Suppressor macrophage (primary cell): ENCODE measurements around the gene ZNF747.
A peak's percentile ranks its signal among the peaks of the same experiment; 100 is the strongest.

ENCODE experiments used
- DNase-seq, 4 experiments: peaks; one replicate each; pipeline ENCODE4 v3.0.0-alpha.2; 2020 to 2022

Gene ZNF747

DNA sequence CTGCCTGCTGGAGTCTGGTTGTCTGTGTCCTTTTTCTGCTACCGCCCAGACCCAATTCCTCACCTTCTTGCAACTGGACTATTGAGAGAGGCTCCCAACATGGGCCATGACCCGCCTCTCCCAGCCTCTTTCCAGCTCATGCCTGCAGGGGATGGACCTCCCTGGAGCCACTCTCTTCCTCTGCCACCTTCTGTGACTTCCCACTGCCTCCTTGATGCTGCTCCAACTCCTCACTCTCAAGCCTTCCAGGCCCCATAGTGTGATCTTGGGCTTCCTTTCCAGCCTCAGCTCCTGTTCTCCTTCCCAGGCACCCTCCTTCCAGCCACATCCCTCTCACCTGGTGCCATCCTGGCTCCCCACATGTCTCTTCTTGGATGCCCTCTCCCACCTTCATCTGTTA is 19.4 kb downstream of the ZNF747 start:
- no peak for DNase-seq

DNA sequence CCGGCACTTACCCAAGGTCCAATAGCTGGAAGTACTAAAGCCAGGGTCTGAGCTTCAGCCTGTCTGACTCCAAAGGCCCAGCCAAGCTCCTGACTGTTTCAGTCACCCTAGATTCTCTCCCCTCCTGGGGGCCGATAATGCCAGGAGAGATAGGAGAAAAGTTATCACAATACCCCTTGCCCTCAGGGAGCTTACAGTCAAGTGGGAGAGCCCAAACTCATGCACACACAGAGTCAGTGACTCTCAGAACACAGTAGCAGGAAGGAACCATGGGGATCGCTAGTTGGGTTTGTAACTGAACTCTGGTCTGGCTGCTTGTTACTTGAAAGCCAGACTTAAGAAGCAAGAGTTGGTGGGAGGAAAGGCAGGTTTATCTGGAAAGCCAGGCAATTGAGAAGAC is 23.1 kb downstream of the ZNF747 start:
- DNase-seq = no peak

DNA sequence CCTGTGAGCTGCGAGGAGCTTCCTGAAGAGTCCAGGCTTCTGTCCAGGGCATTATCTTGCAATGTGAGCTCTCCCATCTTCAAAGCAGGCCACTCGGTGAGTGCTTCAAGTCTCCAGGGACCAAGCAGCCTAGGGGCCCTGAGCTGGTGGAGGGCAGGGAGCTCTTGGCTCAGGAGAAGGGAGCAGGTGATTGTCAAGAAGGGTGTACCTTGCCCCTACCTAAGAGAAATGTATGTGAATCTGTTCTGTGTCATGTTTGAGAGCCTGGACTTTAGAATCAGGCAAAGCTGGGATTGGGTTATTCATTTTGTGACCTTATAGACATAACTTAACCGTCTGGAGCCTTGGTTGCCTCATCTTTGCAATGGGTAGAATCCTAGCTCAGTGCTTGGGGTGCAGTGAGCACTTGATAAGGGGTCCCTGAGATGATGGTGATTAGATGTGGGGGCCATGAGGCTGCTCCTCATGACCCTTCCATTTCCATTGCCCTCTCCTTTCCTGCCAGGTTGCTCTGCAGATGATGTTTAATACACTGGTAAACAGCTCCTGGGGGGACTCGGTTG is 24.2 kb downstream of the ZNF747 start:
- DNase-seq = no peak

DNA sequence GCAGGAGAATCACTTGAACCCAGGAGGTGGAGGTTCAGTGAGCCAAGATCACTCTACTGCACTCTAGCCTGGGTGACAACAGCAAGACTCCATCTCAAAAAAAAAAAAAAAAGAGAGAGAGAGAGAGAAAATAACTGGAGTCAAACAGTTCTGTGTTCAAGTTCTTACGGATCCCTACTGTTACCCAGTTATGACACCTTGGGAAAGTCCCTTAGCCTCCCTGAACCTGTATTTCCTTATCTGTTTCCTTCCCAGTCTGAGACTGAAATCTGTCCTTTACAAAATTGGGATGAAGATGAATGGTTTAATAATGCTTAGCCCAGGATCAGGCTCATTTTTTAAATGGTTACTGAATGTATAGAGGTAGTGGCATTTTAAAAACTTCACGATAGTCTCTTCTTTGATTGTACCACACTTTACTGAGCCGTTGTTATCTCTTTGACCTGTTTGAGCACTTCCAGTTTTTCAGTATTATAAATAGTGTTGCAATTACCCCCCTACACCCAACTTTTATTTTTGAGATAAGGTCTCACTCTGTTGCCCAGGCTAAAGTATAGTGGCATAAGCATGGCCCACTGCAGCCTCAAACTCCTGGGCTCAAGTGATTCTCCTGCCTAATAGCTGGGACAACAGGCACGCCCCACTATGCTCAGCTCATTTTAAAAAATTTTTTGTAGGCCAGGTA is 25.4 kb downstream of the ZNF747 start:
- no peak for DNase-seq

DNA sequence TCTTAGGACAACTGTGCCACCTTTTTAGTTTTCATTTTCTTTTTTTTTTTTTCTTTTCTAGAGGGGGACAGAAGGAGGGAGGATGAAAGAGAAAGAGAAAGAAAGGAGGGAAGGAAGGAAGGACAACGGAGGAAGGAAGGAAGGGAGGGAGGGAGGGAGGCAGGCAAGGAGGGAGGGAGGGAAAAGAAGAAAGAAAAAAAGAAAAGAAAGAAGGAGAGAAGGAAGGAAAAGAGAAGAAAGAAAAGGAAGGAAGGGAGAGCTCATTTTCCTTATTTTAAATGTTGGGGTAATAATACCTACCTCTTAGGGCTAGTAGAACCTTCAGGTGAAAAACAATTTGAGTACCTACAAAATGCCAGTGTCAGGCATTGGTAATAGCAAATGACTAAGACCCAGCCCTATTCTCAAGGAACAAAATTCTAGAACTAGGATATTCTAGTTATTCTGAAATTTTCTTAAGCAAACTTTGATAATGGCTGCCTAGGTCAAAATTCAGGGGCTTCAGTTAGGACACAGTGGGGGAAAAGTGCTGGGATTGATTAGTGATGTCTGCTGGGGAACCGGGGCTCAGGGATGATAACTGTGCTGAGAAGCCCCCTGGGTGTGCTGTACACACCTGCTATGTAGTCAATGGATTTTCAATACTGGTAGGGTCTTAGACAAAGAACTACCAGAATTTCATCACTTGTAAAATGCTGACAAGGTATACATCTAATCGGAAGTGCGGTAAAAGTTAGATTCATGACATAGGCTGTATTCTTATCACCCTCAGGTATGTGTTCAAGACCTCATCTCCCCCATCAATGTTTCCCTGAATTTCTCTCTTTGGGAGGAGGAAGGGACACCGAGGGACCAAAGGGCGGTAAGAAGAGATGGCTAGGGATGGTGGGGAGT is 31.0 kb downstream of the ZNF747 start:
- DNase-seq = no peak

DNA sequence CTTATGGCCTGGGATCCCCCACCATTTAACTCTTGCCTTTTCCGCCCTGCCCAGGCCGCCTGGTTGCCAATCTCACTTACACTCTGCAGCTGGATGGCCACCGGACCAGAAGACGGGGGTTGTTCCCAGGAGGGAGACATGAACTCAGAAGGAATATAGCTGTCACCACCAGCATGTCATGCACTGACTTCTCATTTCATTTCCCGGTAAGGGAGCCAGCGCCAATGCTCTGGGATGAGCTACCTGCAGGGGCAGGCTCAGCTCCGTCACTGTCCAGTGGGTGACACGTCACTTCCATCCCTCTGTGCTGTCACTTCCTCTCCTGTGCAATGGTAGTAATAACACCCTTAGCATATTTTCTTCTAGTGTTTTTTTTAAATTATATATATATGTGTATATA is 35.4 kb downstream of the ZNF747 start:
- no peak for DNase-seq

DNA sequence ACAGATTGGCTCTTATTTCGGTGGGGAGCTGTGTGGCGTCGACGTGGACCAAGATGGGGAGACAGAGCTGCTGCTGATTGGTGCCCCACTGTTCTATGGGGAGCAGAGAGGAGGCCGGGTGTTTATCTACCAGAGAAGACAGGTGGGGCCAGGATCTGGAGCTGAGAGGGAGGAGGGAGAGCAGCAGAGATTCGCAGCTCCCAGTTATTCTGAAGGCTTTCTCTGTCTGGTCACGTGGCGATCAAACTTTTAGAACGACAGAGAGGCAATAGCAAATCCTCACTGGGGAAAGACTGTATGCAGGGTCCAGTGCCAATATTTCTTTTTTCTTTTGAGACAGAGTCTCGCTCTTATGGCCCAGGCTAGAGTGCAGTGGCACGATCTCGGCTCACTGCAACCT is 39.9 kb downstream of the ZNF747 start:
- no peak for DNase-seq

DNA sequence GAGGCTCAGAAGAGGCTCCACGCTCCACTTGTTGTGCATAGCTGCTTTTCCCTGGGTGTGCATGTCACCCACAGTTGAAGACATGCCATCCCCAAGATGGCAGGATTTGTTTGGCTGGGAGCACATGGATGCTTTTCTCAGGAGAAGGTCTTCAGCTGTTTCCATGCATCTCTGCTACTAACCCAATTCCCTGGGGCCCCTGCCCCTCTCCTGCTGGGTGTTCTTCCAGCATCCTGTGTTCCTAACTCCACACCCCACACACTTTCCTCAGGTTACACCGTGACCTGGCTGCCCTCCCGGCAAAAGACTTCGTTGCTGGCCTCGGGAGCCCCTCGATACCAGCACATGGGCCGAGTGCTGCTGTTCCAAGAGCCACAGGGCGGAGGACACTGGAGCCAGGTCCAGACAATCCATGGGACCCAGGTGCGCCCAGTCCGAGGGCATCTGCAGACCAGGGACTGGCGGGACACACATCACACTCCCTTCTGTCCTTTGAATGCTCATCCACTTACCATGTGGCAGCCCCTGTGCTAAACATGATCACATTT is 40.6 kb downstream of the ZNF747 start:
- DNase-seq = no peak

DNA sequence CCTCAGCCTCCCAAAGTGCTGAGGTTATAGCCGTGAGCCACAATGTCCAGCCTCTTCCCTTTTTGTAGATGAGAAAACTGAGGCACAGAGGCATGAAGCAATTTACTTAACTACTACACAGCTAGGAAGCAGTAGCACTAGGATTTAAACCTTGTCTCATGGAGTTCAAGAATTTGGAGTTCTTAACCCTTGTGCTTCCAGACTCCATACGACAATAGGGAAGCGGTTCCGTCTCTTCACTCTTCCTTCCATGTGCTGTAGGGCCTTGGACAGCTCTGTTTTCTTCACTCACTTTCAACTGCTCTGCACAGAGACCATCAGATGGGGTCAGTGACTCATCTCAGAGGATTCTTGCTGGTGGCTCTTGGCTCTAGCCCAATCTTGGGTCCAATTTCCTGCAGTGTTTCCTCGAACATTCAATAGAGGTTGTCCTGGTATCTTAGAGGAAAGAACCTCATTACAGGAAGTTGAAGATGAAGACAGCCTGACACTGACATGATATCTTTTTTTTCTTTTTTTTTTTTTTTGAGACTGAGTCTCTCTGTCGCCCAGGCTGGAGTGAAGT is 42.8 kb downstream of the ZNF747 start:
- DNase-seq = peak; percentile 61 to 81 (median 61)

DNA sequence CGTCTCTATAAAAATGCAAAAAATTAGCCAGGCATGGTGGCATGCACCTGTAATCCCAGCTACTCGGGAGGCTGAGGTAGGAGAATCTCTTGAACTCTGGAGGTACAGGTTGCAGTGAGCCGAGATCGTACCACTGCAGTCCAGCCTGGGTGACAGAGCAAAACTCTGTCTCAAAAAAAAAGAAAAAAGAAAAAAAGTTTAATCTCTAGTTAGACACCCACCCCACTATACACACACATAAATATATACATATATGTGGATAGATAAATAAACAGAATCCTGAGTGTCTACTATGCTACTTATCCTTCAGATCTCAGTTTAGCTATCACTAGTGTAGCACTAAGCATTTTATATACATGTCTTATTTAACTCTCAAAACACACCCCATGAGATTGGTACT is 43.4 kb downstream of the ZNF747 start:
- DNase-seq = no peak

DNA sequence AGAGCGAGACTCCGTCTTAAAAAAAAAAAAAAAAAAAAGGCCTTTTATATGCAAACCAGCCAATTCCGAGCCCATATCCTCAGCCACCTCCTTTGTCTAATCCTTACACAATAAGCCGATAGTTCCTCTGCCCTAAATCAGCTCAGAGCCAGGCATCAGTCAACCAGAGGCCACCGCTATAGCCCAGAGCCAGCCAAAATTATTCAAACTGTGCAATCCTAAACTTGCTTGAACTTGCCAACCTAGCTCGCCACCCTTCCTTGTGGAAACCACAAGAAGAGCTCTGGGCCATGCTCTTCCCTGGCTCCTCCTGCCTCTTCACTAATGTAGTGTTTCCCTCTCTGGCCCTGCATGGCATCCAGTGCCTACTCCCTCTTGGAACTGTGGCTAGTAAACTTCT is 44.4 kb downstream of the ZNF747 start:
- no peak for DNase-seq

DNA sequence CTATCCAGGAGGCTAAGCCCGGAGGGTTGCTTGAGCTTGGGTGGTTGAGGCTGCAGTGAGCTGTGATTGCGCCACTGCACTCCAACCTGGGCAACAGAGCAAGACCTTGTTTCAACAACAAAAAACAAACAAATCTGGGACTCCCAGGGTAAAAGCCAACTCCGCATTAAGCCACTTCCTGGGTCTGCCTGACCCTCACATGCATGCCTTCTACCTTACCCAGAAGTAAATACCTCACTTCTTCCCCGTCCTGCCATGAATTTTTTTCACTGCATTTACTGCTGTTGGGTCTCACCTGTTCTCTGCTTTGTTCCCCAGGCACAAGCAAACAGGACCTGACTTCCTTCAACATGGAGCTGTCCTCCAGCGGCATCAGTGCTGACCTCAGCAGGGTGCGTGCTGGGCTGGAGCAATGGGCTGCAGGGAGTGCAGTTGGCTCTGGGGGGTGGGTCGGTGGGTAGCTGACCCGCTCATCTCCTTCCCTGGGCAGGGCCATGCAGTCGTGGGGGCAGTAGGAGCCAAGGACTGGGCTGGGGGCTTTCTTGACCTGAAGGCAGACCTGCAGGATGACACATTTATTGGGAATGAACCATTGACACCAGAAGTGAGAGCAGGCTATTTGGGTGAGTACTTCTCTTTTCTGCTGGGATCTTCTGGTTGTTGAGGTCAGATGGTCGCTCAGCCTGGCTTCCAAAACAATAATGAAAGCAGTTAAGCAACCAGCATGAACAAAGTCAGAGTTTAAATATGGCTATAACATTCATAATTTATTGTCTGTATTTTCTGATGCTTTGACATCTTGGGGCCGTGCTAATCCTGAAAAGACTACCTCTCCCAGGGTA is 45.7 kb downstream of the ZNF747 start:
- DNase-seq = peak; percentile 48 to 75 (median 65)

DNA sequence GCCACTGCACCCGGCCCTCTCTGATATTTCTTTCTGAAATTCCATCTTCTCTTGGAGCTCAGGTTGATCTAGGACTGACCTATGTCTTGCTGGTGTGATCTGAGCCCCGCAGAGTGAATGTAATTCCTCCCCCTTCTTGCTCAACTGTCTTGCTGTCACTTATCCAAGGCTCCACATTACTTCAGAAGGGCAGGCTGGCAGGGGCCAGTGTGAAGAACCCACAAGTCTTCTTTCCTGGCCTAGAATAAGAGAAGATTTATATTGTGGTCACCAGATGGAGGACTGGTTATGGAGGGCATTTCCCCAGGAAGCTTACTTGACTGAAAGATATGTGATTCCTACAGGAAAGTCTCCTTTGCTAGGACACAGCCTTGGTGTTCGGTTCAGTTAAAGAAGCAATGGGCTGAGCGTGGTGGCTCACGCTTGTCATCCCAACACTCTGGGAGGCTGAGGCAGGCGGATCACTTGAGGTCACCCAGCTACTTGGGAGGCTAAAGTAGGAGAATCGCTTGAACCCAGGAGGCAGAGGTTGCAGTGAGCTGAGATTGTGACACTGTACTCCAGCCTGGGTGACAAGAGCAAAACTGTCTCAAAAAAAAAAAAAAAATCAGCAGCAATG is 48.7 kb downstream of the ZNF747 start:
- no peak for DNase-seq

DNA sequence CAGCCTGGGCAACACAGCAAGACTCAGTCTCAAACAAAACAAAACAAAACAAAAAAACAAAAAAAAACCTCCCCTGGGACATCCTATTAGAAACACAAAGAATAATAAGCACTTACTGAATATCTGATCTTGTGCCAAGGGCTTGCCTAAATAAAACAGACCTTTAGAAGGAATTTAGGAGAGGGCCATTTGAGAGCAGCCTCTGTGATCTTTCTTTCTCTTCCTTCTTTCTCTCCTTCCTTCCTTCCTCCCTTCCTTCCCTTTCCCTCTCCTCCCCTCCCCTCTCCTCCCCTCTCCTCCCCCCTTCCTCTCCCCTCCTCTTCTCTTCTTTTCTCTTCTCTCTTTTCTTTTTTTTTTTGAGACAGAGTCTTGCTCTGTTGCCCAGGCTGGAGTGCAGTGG is 49.8 kb downstream of the ZNF747 start:
- no peak for DNase-seq

DNA sequence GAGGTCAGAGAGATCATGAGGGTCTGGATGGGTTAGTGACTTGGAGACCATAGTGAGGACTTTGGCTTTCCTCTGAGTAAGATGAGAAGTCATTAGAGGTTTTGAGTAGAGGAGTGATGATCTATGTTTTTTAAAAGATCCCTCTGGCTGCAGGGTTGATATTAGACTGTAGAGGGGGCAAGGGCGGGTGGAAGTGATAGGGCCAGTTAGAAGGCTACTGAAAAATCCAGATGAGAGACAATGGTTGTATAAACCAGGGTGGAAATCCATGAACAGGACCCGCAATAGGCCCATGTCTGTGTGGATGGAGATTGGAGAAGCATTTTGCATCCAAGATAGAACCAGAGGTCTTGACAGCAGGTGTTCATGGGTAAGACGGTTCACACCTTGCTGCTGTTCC is 52.3 kb downstream of the ZNF747 start:
- no peak for DNase-seq

DNA sequence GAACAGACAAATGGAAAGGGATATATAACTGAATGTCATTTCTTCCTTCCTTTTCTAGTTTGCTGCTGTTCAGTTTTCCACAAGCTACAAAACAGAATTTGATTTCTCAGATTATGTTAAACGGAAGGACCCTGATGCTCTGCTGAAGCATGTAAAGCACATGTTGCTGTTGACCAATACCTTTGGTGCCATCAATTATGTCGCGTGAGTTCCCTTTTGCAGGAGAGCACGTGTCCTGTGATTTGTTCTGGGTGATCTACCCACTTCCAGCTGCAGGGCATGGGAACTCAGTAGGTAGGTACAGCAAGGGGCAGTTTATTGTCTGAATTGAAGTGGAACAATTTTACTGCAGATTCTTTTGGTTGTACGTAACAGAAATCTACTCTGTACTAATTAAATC is 53.3 kb downstream of the ZNF747 start:
- peak in 3 of 4 experiments; percentile 30 to 54 (median 35) for DNase-seq
